SK-MEL-5 (cell line): ENCODE data around the gene PRKCZ. TPM values are rescaled to one million over a fixed set of nuclear protein-coding genes. Genes with fewer than 3 reads are reported as not detected.
"Not testable (repeated sequence)": the region's sequence is repeated elsewhere in the genome, so short reads cannot be mapped to it uniquely, and the experiment has no call there.

Experiments used
- DNase-seq: peaks from one replicate; pipeline ENCODE4 v3.0.0-alpha.2; 2016; ENCODE audit warnings: low read depth, low spot score
- in situ Hi-C: cut with HindIII; loops from 2 replicates; pipeline ENCODE4 v1.10.0; 2016; ENCODE audit warnings: low sequenced_read_pairs, high pct_unique_total_duplicates, low pct_unique_long_range_greater_than_20kb
- total RNA-seq: library from RNA; depleted of rRNA; stranded (reverse); fragments of >200 nt; shearing (Covaris generic); gene quantifications from 2 replicates; pipeline ENCODE4 v1.2.3, GENCODE V29; 2014

PRKCZ gene
- total RNA-seq, 1 experiment from 2014 or later: 19.8 TPM

GRCh38 chr1:2115008-2115641 is 64.9 kb downstream of the PRKCZ start:
- in situ Hi-C loops: no loop called here
- no peak for DNase-seq

DNA sequence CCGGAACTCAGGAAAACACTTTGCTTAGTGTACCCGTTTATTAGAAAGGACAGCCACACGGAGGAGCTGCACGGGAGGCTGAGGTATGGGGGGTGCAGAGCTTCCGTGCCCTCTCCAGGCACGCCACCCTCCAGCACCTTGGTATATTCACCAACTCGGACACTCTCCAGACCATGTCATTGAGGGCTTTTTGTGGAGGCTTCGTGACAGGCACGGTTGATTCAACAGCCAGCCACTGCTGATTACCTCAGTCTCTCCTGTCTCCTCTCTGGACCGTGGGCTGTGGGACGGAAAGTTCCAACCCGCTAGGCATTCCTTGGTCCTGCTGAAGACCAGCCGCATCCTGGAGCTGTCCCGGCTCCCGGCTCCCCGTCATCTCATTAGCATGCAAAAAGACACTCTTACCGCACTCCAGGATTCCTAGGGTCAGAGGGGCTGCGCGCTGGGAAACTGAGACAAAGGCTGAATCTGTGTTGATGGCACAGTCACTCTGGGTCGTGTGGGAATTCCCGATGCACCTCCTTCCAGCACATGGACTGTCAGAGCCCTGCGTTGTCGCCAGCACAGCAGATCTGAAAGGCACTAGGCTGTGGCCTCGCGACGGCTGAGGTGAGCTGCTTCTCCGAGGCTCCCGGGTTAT is 65.6 kb downstream of the PRKCZ start:
- DNase-seq: no peak
- in situ Hi-C loops: no loop called here

DNA sequence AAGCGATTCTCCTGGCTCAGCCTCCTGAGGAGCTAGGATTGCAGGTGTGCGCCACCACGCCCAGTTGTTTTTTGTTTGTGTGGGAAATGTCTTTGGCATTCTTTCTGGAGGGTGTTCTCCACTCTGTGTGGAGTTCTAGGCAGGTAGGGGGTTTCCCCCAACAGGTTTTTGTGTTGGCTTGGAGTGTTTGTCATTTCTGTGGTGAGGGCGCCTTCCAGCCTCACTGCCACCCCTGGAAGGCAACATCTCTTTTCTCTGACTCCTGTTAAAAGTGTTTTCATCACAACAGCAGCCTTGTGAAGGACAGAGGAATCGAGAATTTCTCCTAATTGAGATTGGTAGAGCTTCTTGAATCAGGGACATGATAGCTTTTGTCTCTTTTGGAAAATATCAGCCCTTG is 69.7 kb downstream of the PRKCZ start:
- in situ Hi-C loops: no loop called here
- DNase-seq: no peak

DNA sequence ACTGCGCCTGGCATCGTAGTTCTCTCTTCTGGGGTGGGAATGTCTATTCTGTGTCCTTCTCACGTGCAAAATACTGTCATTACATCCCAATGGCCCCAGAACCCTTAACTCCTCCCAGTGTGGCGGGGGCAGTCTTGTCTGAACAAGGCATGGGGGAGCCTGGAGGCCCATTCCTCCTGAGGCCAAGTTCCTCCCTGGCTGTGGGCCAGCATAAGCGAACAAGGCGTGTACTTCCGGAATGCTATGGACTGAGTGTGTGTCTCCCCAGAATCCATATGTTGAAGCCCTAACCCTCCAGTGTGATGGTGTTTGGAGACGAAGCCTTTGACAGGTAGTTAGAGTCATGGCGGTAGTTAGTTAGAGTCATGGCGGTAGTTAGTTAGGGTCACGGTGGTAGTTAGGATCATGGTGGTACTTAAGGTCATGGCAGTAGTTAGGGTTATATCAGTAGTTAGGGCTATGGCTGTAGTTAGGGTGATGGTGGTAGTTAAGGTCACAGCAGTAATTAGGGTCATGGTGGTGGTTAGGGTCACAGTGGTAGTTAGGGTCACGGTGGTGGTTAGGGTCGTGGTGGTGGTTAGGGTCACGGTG is 71.0 kb downstream of the PRKCZ start:
- in situ Hi-C loops: no loop called here
- DNase-seq: no peak

DNA sequence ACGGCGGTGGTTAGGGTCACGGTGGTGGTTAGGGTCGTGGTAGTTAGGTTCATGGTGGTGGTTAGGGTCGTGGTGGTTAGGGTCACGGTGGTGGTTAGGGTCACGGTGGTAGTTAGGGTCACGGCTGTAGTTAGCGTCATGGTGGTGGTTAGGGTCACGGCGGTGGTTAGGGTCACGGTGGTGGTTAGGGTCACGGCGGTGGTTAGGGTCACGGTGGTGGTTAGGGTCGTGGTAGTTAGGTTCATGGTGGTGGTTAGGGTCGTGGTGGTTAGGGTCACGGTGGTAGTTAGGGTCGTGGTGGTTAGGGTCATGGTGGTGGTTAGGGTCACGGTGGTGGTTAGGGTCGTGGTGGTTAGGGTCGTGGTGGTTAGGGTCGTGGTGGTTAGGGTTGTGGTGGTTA is 71.6 kb downstream of the PRKCZ start:
- in situ Hi-C loops, DNase-seq: not testable (repeated sequence)

DNA sequence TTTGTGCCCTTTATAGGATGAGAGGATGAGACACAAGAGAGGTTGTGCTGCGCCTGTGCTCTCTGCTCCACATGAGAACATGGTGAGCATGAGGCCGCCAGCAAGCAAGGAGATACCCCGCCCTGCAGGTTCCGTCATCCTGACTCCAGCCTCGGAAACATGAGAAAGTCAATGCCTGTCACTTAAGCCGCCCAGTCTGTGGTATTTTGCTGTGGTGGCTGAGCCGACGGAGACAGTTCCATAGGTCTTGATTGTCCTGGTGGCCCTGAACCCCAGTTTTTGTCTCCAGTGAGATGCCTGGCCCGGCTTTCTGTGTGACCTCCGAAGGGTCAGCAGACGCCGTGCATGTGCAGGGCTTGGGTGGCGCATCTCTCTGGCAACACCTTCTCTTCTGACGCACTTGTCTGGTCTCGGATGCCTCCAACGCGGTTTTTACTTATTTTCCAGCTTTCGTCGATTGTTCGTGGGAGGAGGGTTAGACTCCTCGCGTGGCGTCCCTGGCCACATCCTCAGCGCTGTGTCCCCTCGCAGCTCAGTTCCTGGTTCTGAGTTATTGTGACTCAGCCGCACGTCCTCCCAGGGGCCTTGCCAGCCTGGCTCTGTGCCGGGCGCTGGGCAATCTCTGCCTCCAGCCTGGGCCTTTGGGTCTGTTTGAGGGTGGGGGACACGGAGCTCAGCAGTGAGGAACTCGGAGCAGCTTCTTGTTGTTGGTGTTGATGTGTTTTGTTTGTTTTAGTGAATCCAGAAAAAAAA is 74.4 kb downstream of the PRKCZ start:
- DNase-seq: no peak
- in situ Hi-C loops: no loop called here

- DNase-seq: no peak
- in situ Hi-C loops: no loop called here
Observed at GRCh38 chr1:2125350-2126211, 75.4 kb downstream of the PRKCZ start.

DNA sequence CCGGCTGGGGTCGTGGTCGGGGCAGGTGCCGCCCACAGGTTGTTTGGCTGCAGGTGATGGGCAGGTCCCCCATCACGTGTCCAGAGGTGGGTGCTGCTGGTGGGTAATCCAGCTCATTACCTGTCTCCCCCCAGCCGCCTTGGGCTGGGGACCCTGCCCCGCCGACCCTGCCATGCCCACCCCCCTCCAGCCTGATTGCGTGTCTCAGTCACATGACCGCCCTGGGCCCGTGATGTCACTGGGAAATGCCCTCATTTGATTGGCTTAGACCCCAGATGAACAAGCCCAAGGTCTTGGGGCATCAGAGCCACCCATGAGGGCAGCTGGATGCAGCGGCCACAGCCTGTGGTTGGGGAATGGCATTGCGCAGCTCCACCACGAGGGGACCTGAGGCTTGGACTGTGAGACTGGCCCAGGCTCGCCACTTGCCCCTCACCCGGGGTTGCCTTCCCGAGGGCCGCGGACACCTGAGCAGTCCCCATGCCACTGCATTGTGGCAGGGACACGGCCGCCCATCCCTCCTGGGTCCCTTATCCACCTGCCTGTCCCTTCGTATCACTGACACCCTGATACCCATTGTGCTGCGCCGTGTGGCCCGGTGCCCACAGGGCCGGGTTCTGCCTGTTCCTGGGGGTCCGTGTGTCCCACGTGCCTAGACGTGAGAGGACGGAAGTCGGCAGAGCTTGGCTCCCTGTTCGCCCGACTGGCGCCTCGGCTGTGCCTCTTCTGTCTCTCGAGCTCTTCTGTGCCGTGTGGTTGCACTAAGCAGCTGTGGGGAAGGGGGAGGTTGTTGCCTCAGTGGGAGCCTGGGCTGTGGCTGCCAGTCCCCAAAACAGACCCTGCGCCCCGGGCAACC is 76.3 kb downstream of the PRKCZ start:
- DNase-seq: no peak
- in situ Hi-C loops: no loop called here

- in situ Hi-C loops: no loop called here
- DNase-seq: no peak
Observed at GRCh38 chr1:2127187-2128145, 77.3 kb downstream of the PRKCZ start.

DNA sequence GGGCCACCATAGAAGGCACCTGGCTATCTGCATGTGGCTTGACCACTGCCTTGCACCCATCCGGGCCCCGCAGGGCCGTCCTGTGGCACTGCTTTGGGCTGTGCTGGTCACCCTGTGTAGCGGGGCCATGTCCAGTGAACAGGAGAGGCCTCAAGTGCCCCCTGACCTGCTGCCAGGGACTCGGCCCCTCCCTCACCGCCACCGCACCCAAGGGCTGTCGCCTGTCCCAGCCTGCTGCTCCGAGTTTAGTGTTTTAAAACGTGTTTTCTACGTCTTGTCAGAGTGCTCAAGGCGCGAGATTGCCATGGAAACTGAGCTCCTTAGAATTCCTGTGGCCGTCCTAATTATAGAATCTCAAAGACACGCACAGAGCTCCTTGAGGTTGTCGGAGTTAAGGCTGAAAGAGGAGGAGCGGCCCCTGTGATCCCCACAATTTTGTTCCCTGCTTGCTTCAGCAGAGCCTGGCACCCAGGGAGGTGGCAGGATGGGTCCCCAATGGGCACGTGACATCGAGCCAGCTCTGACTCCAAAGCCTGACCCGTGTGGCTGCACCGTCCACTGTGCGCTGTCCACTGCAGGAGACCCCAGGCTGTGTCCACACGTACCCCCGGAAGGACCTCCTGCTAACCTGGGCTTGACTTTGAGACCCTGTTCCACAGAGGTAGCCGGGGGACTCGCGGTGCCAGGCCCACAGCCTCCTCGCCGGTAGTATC is 78.1 kb downstream of the PRKCZ start:
- in situ Hi-C loops: no loop called here
- no peak for DNase-seq

DNA sequence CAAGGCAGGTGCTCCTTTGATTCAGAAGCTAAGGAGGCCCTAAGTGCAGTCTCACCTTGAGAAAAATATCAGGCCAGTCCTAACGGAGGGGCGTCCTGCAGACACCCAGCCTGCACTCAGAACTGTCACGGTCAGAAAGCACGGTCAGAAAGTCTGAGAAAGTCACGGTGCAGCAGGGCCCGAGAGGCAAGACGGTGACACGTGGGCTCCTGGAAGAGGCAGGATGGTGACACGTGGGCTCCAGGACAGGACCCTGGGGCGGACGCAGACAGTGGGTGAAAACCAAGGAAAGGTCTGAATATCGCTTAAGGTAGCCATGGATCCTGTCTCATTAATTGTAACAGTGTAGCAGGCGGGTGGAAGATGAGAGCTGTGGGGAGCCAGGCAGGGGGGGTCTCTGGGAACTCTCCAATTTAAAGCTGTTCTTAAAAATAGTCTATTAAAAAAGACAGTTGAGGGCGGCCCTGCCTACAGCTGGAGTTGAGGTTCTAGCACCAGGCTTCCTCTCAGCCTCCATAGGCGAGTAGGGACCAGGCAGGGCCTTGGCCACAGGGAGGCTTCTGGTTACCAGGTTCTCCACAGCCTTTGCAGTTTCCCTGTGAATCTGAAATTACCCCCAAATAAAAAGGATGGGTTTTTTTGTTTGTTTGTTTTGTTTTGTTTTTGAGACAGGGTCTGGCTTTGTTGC is 79.2 kb downstream of the PRKCZ start:
- in situ Hi-C loops: no loop called here
- no peak for DNase-seq

DNA sequence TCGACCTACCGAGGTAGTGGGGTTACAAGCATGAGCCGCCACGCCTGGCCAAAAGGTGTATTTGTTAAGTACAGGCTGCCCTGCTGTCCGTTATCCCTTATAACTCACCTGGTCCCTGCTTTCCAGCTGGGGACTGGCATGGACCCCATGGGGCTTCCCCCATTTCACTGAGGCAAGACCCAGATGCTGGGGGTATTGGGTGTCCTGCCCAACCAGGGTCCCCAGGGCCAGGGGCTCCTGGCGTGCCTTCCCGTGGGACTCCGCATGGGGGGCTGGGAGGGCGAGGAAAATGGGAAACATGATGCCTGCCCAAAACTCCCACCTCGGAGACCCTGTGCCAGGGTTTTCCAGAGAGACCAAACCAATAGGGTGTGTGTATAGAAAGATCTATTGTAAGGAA is 79.9 kb downstream of the PRKCZ start:
- in situ Hi-C loops: no loop called here

DNA sequence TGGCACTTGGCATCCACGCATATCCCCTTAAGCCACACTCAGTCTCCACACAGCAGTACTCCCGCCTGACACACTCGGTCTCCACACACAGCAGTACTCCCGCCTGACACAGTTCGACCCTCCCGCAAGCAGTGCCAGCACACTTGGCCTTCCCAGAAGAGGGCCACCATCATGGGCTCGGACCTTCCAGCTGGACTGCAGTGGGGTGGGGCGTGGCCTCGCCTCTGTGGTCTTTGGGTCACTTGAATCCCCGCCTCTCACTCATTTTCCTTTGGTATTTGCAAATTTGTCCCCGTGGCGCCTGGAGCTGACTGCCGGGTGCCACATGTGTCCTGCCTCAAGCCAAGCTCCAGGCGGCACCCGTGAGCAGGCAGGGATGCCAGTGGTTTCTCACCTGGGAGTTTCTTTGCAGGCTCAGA is 80.7 kb downstream of the PRKCZ start:
- DNase-seq: no peak
- in situ Hi-C loops: no loop called here

More for the DNA sequence above, 79.9 kb downstream of the PRKCZ start:
- DNase-seq: no peak

GRCh38 chr1:2132222-2133038 is 82.2 kb downstream of the PRKCZ start:
- in situ Hi-C loops: no loop called here
- DNase-seq: peak; percentile 21
